IMR-90 (cell line): ENCODE results near the gene CES4A. TPM values are rescaled to one million over a fixed set of nuclear protein-coding genes. Genes with fewer than 3 reads are reported as not detected.

Experiments
- ATAC-seq: fragments of 200-7000 bp; cut with Tn5 transposase; 2 replicates; pipeline ENCODE4 v1.9.1; 2020; ENCODE audit warnings: low read depth, mild to moderate bottlenecking, moderate library complexity
- BruUV-seq: library from RNA; stranded (reverse); fragments of 400-500 nt; replicated peaks from 2 replicates; lab custom pipeline; 2021; lab: Mats Ljungman, UMichigan
- CTCF ChIA-PET: fragments of 300-600 bp; formaldehyde crosslinking; extraction: SDS; loops from one replicate; lab custom pipeline; 2021; ENCODE audit warnings: antibody characterized with exemption; lab: Yijun Ruan, JAX
- POLR2A ChIA-PET: fragments of 300-600 bp; sonication (Branson Sonifier 250); formaldehyde crosslinking; loops from one replicate; lab custom pipeline; 2022; ENCODE audit warnings: antibody characterized with exemption; ENCODE audit not compliant: unreplicated experiment; lab: Charles Lee
- DNase-seq: peaks from one replicate; pipeline ENCODE4 v3.0.0; 2013
- H2AFZ ChIP-seq: replicated peaks from 2 replicates; pipeline ENCODE3; 2013; ENCODE audit warnings: low read length, mild to moderate bottlenecking; ENCODE audit not compliant: poor library complexity
- H2AK5ac ChIP-seq: 2 replicates; pipeline ENCODE4 v1.6.1; 2013; ENCODE audit warnings: low read depth, low read length, inconsistent platforms
- H2AK9ac ChIP-seq: replicated peaks from 2 replicates; pipeline ENCODE3; 2013; ENCODE audit warnings: mild to moderate bottlenecking, low read depth, low read length, moderate library complexity; ENCODE audit not compliant: poor library complexity
- H2BK120ac ChIP-seq: 2 replicates; pipeline ENCODE4 v1.6.1; 2013; ENCODE audit warnings: low read depth, low read length, inconsistent platforms
- H2BK15ac ChIP-seq: 3 replicates; pipeline ENCODE4 v1.6.1; 2013; ENCODE audit warnings: low read depth, low read length, inconsistent platforms
- H2BK20ac ChIP-seq: 2 replicates; pipeline ENCODE4 v1.6.1; 2013; ENCODE audit warnings: low read depth, mild to moderate bottlenecking, inconsistent platforms, low read length, moderate library complexity
- H2BK5ac ChIP-seq: 2 replicates; pipeline ENCODE4 v1.6.1; 2013; ENCODE audit warnings: mild to moderate bottlenecking, low read depth, low read length, inconsistent platforms; ENCODE audit not compliant: poor library complexity, severe bottlenecking
- H3K14ac ChIP-seq: replicated peaks from 2 replicates; pipeline ENCODE4 v1.6.1; 2013; ENCODE audit warnings: low read depth, low read length, inconsistent platforms
- H3K18ac ChIP-seq: 2 replicates; pipeline ENCODE4 v1.6.1; 2013; ENCODE audit warnings: low read depth, low read length, control low read depth
- H3K23ac ChIP-seq: 2 replicates; pipeline ENCODE4 v1.6.1; 2013; ENCODE audit warnings: low read depth, low read length, inconsistent platforms
- H3K27ac ChIP-seq: 2 replicates; pipeline ENCODE4 v1.5.1; 2013; ENCODE audit warnings: mild to moderate bottlenecking, control low read depth, low read length; ENCODE audit not compliant: insufficient read depth
- H3K27me3 ChIP-seq: 2 replicates; pipeline ENCODE4 v1.6.1; 2013; ENCODE audit warnings: low read length; ENCODE audit not compliant: control insufficient read depth, insufficient read depth
- H3K36me3 ChIP-seq: 2 replicates; pipeline ENCODE4 v1.6.1; 2013; ENCODE audit warnings: low read length, mixed read lengths; ENCODE audit not compliant: control insufficient read depth, insufficient read depth
- H3K4ac ChIP-seq: 2 replicates; pipeline ENCODE4 v1.6.1; 2013; ENCODE audit warnings: low read depth, low read length, inconsistent platforms
- H3K4me1 ChIP-seq: 2 replicates; pipeline ENCODE4 v1.6.1; 2013; ENCODE audit warnings: low read length, mixed read lengths; ENCODE audit not compliant: control insufficient read depth, insufficient read depth
- H3K4me2 ChIP-seq: 2 replicates; pipeline ENCODE4 v1.6.1; 2013; ENCODE audit warnings: low read depth, mild to moderate bottlenecking, control low read depth, low read length, moderate library complexity
- H3K4me3 ChIP-seq: 2 replicates; pipeline ENCODE4 v1.5.1; 2013; ENCODE audit warnings: low read depth, mild to moderate bottlenecking, control low read depth, low read length, moderate library complexity; ENCODE audit not compliant: insufficient read depth
- H3K56ac ChIP-seq: 2 replicates; pipeline ENCODE4 v1.6.1; 2013; ENCODE audit warnings: low read length, inconsistent platforms; ENCODE audit not compliant: insufficient read depth; ENCODE audit errors: extremely low read depth
- H3K79me1 ChIP-seq, 2 experiments: 2 replicates each; pipeline ENCODE4 v1.6.1; 2013; ENCODE audit warnings: low read length in 2 of 2, inconsistent platforms in 1 of 2, low read depth in 1 of 2
- H3K9ac ChIP-seq: 2 replicates; pipeline ENCODE4 v1.6.1; 2013; ENCODE audit warnings: low read depth, low read length, control low read depth
- H3K9me1 ChIP-seq: 2 replicates; pipeline ENCODE4 v1.6.1; 2013; ENCODE audit warnings: low read length, inconsistent platforms; ENCODE audit not compliant: insufficient read depth
- H3K9me3 ChIP-seq: 2 replicates; pipeline ENCODE4 v1.6.1; 2013; ENCODE audit warnings: low read length; ENCODE audit not compliant: control insufficient read depth, insufficient read depth
- H4K20me1 ChIP-seq: 2 replicates; pipeline ENCODE4 v1.6.1; 2013; ENCODE audit warnings: low read length, inconsistent platforms; ENCODE audit not compliant: insufficient read depth
- H4K5ac ChIP-seq: 2 replicates; pipeline ENCODE4 v1.6.1; 2013; ENCODE audit warnings: mild to moderate bottlenecking, low read depth, low read length, control low read depth
- H4K8ac ChIP-seq, 2 experiments: 2 replicates each; pipeline ENCODE4 v1.6.1; 2013; ENCODE audit warnings: low read depth in 2 of 2, low read length in 2 of 2, control low read depth in 1 of 2, inconsistent platforms in 1 of 2
- H4K91ac ChIP-seq: 2 replicates; pipeline ENCODE4 v1.6.1; 2013; ENCODE audit warnings: low read depth, low read length, inconsistent platforms; ENCODE audit not compliant: insufficient read depth
- BHLHE40 ChIP-seq: fragments of 150-350 bp; IDR thresholded peaks from 2 replicates; pipeline ENCODE4 v1.6.1; 2016; ENCODE audit warnings: mild to moderate bottlenecking, low read depth, low read length
- CHD1 ChIP-seq: IDR thresholded peaks from 2 replicates; pipeline ENCODE4 v1.6.1; 2012; ENCODE audit warnings: low read depth, low read length, improper control_type of control experiment
- FOS ChIP-seq: fragments of 150-350 bp; IDR thresholded peaks from 2 replicates; pipeline ENCODE4 v1.6.1; 2016; ENCODE audit warnings: low read depth, low read length
- MAFK ChIP-seq: IDR thresholded peaks from 2 replicates; pipeline ENCODE4 v1.6.1; 2012; ENCODE audit warnings: low read depth, low read length, improper control_type of control experiment
- MAZ ChIP-seq: IDR thresholded peaks from 2 replicates; pipeline ENCODE4 v1.6.1; 2012; ENCODE audit warnings: low read depth, mild to moderate bottlenecking, low read length, improper control_type of control experiment, moderate library complexity, borderline replicate concordance
- RAD21 ChIP-seq: IDR thresholded peaks from 2 replicates; pipeline ENCODE4 v1.6.1; 2012; ENCODE audit warnings: low read length, improper control_type of control experiment
- RCOR1 ChIP-seq: IDR thresholded peaks from 2 replicates; pipeline ENCODE4 v1.6.1; 2012; ENCODE audit warnings: mild to moderate bottlenecking, low read length, improper control_type of control experiment; ENCODE audit not compliant: insufficient replicate concordance
- dilution Hi-C: fragments of 300-500 bp; cut with HindIII; formaldehyde crosslinking; loops from one replicate; pipeline ENCODE4 v1.14.3; 2018; ENCODE audit warnings: low sequenced_read_pairs; ENCODE audit not compliant: unreplicated experiment
- in situ Hi-C: fragments of 300-500 bp; cut with MboI; formaldehyde crosslinking; loops from 3 replicates; pipeline ENCODE4 v1.14.3; 2019; ENCODE audit warnings: low sequenced_read_pairs, inconsistent platforms, mixed read lengths
- intact Hi-C: fragments of 100-400 bp; cut with micrococcal nuclease; formaldehyde crosslinking; loops from 2 replicates; pipeline ENCODE4 v1.10.0; 2022
- polyA plus RNA-seq, 3 experiments: library from polyadenylated mRNA; depleted of rRNA; stranded (reverse); fragments of >200 nt; gene quantifications; 2 replicates each; pipeline ENCODE4 v1.2.3, GENCODE V29; 2012; ENCODE audit warnings: low replicate concordance in 1 of 3
- total RNA-seq: library from RNA; depleted of rRNA; stranded (reverse); fragments of >200 nt; gene quantifications from 2 replicates; pipeline ENCODE4 v1.2.3, GENCODE V29; 2012
- TF ChIP-seq, protein P1 (sequence below): conservative IDR thresholded peaks from 2 replicates; pipeline ENCODE4 v1.5.1; 2012; ENCODE audit warnings: mild to moderate bottlenecking, low read depth, low read length, improper control_type of control experiment

CES4A gene
- total and polyA plus RNA-seq, 2 of the 4 experiments (the other 2 are of a cell fraction) = 0.72 to 4.7 TPM

DNA sequence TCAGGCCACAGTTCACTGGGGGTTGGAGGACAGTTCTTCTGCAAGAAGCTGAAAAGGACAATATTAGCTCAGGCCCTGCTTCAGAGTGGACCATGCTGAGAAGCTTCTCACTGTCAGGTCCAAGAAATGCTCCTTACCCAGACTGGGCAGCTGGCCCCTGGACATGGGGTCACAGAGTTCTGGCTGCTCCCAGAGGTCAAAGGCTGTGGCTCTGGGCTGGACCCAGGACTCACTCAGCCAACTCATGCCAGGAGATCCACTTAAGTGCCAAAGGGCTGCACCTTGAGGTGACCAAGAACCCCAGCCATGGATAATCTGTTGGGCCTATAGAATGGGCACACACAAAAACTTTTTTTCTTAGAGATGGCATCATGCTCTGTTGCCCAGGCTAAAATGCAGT lies 49.0 kb upstream of the CES4A start:
- peaks cover 15% of the 10 kb centered on the region for H3K9me1 ChIP-seq
- peaks cover 30% of the 10 kb centered on the region for H4K20me1 ChIP-seq
- H3K27ac ChIP-seq = no peak overlapping the region
- H3K4ac ChIP-seq = no peak overlapping the region
- no peak overlapping the region for H2AK5ac ChIP-seq
- no peaks in the 10 kb centered on the region for H3K9me3 ChIP-seq
- no peak overlapping the region for H4K91ac ChIP-seq
- no peak overlapping the region for H3K56ac ChIP-seq
- intact Hi-C loops (no loop called here), dilution Hi-C loops (no loop called here), in situ Hi-C loops (no loop called here)
- H3K18ac ChIP-seq = no peak overlapping the region
- no peak overlapping the region for H2AFZ ChIP-seq
- ChIA-PET POLR2A (no interaction called here), CTCF (no interaction called here)
- H3K14ac ChIP-seq = no peak overlapping the region
- H3K9ac ChIP-seq = no peak overlapping the region
- H4K8ac ChIP-seq = no peak overlapping the region
- H4K5ac ChIP-seq = no peak overlapping the region
- H3K4me2 ChIP-seq = no peak overlapping the region
- BruUV-seq = no TSS peak
- DNase-seq (no peak), ATAC-seq (no peak)
- peaks cover 12 to 68% of the 10 kb centered on the region in 2 experiments for H3K79me1 ChIP-seq
- no peak overlapping the region for H2BK15ac ChIP-seq
- no peak overlapping the region for H2BK120ac ChIP-seq
- no peak overlapping the region for H3K23ac ChIP-seq
- TF ChIP-seq MAZ (no peak), MAFK (no peak), RCOR1 (no peak), BHLHE40 (no peak), CHD1 (no peak), RAD21 (no peak), FOS (no peak)
- TF ChIP-seq, protein P1, sequence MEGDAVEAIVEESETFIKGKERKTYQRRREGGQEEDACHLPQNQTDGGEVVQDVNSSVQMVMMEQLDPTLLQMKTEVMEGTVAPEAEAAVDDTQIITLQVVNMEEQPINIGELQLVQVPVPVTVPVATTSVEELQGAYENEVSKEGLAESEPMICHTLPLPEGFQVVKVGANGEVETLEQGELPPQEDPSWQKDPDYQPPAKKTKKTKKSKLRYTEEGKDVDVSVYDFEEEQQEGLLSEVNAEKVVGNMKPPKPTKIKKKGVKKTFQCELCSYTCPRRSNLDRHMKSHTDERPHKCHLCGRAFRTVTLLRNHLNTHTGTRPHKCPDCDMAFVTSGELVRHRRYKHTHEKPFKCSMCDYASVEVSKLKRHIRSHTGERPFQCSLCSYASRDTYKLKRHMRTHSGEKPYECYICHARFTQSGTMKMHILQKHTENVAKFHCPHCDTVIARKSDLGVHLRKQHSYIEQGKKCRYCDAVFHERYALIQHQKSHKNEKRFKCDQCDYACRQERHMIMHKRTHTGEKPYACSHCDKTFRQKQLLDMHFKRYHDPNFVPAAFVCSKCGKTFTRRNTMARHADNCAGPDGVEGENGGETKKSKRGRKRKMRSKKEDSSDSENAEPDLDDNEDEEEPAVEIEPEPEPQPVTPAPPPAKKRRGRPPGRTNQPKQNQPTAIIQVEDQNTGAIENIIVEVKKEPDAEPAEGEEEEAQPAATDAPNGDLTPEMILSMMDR = no peak
- H3K4me3 ChIP-seq = no peak overlapping the region
- H2BK20ac ChIP-seq = no peak overlapping the region
- H3K4me1 ChIP-seq = peaks cover 4% of the 10 kb centered on the region; the same call in 1 of the 2 replicates
- peak overlapping the region; percentile 48 for H2AK9ac ChIP-seq
- no peak overlapping the region for H2BK5ac ChIP-seq
- no peaks in the 10 kb centered on the region for H3K27me3 ChIP-seq
- H3K36me3 ChIP-seq = peaks cover 64% of the 10 kb centered on the region
